Activated T-cell treated with anti-CD3 and anti-CD28 coated beads for 1 hour (primary cell): Measurements from ENCODE around the gene PPP1R37.

Experiments used
- DNase-seq: peaks from one replicate; pipeline ENCODE4 v3.0.0-alpha.2; 2020; ENCODE audit warnings: low read depth

Gene PPP1R37

DNA sequence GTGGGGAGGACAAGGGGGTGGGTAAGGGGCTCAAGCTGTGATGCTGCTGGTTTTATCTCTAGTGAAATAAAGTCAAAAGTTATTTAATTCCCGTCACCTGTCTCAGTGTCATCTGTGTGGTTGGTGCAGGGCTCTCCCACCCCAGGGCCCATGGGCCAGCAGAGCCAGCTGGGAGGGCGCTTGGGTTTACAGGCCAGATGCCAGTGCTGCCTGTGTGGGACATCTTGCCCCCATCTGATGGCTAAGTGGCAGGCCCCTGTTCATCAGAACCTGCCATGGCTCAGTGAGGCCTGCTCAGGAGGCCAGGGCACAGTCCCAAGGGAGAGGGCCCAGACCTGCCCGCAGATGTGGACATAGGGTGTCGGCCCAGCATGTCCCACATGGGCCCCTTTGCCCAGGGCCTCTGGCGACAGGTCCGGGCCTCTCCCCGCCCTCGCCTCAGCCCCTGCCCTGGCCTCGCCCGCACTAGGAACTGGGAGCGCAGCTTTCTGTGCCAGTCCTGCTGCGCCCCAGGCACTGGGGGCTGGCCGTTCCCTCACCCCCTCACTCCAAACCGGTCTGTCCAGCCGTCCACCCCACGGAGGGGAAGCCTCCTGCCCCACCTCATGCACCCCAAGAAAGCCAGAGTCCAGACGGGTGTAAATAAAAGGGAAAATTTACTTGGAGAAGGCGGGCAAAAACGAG is 22.0 kb upstream of the PPP1R37 start:
- DNase-seq, result no peak

DNA sequence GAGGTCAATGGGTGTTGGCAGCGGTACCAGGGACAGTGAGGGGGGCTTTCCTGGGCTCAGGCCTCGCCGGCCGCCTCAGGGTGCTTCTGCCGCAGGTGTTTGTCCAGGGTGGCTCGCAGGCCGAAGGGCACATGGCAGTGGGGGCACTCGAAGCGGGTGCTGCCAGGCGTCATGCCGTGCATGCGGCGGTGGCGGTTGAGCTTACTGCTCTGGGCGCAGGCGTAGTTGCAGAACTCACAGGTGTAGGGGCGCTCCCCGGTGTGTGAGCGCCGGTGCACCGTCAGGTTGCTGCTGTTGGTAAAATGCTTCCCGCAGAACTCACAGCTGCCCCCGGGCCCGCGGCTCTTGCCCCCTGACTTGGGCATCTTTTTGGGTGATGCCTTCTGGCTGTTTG is 21.4 kb upstream of the PPP1R37 start:
- no peak for DNase-seq

DNA sequence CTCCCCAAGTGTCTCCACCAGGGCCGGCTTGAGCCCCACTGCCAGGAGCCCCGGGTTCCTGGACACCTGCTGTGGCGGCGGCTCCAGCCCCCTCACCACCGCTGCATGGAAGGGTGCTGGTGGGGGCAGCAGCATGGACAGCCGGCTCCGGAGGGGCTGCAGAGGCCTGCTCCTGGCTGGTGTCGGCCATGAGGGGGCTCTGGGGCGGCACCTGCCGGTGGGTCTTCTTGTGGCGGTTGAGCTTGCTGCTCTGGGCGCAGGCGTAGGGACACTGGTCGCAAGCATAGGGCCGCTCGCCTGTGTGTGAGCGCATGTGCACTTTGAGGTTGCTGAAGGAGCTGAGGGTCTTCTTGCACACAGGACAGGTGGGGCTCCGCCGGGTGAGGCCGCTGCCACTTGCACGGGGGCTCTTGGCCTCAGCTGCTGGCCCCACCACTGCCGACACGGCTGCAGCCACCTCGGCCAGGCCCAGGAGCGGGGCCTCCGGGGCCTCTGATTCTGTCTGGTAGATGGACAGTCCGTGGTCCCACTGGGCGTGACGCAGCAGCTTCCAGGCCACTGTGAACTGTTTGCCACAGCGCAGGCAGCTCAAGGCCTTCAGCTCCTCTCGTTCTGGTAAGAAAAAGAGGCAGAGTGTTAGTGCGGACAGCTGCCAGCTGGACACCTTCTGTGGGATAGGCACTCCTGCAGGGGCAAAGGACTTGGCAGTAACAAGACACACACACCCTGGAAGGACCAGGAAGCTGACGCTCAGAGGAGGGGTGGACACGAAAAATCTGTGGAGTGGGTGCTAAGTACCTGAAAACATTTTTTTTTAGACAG is 20.8 kb upstream of the PPP1R37 start:
- no peak for DNase-seq

DNA sequence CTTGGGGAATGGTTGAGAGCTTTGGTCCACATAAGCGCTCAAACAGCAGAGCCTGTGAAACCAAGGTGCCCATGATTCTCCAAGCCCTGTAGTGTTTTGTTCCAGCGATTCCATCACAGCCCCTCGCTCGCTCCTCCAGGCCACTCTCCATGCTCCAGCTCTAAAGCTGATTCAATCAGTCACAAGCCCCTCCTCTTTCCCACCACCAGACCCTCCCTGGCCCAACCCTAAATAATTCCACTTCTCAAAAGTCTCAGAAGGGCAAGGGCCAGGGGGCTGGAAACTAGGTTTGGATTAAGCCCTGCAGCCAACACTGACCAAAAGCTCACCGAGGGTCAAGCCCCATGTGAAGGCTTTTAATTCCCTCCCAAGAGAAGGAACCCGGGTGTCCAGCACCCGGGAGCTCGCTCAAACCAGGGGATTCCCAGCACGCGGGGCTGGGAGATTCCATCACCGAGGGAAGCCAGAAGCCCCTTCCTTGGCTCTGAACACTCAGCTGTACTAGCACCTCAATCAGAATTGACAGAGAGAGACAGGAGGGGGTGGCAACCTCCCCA is 18.2 kb upstream of the PPP1R37 start:
- DNase-seq, result no peak

DNA sequence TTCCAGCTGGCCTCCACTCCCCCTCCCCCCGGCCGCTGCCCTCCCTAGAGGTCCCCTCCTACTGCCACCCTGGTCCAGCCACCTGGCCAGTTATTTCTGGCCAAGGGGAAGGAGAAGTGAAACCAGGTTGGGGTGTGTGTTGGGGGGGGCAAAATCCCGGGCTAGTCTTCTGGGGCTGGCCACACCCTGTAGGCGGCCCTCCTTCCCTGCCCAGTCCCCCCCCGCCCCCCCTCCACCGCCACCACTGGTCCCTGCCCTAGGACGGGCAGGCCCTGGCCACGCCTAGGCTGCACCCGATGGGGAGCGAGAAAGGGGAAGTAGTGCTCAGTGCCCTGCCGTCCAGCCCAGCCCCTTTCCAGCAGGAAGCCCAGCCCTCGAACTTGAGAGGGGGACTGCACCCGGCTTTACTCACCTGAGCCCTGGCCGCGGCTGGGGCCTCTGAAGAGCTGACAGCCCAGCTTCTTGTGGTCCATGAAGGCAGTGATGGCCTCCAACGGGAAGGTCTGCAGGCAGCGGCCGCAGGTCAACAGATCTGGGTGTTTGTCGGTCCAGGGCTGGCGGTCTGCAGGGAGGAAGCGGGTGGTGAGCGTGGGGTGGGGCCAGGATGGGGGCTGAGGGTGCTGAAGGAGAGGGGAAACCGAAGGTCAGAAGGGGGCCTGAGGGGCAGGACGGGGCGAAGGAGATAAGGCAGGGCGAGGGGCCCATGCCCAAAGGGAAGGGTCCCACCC is 17.5 kb upstream of the PPP1R37 start:
- no peak for DNase-seq

DNA sequence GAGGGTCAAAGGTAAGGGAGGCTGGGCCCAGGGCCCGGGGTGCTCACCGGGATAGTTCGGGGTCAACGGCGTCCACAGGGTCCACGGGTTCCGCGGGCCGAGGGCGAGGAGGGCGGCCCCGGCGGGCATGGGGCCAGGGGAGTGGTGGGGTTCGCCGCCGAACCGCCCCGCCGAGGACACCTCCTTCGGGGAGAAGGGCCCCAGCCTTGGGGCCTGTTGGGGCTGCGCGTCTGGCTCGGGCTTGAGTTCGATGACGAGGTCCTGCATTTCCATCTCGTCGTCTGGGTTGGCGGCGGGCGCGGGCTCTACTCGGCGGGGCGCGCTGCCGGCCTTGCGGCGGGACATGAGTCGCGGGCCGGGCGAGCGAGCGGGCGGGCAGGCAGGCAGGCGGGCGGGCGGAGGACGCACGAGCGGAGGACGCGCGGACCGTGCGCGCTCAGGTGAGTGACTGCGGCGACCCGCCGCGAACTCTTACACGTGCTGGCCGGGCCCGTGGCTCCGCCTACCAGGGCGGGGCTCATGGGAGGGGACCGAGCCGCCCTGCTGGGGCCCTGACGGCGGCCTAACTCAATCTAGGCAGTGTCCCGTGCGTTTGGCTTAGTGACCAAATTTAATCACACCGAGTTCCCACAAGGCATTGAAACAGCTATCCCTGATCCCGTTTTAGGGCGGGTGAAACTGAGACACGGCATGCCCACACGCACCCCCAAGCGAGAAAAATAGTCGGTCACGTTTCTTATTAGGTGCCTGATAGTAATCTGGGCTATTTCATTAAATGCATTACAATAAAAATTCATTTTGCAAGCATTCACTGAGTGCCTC is 16.7 kb upstream of the PPP1R37 start, which contains the start of gene ZNF296:
ZNF296 (minus strand) TSS at position 450 of the 822 bp plus-strand sequence; CDS start at position 345, 105 bp downstream.
- DNase-seq, result peak; percentile 69

DNA sequence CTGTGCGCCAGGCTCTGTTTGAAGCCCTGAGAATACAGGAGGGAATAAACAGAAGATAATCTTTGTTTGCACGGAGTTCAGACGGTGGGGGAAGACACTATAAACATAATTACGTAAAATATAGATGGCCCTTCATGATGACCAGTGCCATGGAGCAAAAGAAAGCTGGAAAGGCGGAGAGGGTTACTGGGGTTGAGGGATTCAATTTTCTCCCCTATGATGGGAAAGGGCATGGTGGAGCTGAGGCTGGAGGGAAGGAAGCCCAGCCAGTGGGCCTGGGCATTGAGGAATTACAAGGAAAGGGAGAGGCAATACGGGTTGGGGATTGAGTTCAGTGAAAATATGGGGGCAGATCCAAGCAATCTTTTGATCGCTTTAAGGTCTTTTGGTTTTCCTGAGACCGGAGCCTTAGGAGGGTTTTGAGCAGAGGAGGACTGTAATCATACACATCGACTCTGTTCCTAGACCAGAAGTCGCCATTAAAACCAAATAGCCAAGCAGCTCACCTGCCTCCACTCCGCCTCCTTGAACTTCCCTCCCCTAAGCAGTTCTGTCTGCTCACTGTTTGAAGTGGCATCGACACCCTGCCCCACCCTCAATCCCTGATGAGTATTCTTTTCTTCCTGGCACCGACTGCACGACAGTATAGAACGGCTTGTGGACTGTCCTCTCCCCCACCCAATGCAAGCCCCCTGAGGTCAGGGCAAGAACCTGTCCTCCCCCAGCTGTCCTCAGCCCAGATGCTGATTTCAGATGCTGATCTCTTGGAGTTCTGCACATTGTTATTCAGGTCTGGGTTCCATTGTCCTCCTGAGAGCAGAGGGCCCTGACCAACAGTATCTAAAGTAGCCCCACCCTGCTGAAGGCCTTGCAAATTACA is 15.9 kb upstream of the PPP1R37 start:
- no peak for DNase-seq

DNA sequence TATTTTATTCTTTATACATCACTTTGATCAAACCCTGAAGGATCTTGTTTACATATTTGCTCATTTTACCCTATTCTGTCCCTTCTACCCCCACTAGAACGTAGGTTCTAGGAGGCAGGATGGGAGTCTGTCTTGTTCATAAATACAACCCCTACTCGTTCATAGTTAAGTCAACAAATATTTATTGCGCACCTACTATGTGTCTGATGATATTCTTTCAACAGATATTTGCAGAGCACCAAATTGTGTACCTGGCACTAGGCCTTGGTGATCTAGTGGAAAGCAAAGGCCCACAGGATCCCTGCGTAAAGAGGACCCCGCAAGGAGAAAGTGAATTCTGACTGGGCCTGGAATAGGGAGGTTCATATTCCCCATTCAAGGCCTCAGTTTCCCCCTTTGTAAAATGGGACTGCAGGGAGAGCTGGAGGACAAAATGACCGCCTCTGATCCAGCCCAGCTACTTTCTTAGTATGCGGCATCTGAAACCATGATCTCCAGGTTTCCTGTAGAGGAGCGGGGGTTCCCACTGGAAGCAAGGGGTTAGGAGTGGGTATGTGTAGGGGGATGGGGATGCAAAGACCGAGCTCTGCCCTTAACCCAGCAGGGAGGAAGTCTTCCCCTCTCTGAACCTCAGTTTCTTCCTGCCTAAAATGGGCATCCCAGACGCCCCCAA is 14.5 kb upstream of the PPP1R37 start:
- no peak for DNase-seq

DNA sequence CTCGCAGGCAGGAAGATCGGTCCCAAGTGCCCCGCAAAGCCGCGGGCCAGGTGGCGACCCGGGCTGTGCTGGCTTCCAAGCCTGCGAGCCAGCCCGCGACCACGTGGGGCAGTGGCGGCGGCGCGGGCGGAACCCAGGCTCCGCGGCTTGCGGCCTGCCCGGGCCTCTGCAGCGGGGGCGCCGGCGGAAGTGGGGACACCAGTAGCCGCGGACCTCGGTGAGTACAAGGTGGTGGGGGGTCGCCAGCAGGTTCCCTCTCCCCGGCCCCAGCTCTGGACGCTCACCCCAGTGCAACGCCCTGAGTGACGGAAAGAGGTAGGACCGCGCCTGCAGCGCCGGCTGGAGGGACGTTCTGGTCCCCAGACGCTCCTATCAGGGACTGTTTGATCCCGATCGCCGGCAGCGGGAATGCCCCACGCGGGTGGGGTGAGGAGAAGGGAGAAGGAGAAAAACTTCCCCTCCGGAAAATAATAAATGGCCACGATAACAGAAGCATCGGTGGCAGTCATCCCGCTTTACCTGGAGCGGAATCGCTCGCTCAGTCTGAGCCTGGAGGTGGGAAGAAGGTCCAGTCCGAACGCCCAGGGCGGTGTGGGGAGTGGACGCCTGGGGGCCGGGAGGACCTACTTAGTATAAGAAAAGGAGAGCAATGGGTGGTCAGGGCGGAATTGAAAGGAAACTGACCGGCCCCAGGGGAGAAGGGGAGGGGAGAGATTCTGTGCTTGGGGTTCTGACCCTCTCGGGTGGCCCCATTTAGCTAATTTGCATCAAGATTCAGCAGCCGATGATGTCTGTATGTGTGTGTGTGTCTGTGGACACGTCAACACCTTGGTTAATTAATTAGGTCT is 13.7 kb upstream of the PPP1R37 start, which contains the start of gene GEMIN7:
GEMIN7 (plus strand) TSS at position 198 of the 848 bp plus-strand sequence. CDS start 10,855 bp downstream, outside the sequence.
- peak; percentile 71 for DNase-seq

DNA sequence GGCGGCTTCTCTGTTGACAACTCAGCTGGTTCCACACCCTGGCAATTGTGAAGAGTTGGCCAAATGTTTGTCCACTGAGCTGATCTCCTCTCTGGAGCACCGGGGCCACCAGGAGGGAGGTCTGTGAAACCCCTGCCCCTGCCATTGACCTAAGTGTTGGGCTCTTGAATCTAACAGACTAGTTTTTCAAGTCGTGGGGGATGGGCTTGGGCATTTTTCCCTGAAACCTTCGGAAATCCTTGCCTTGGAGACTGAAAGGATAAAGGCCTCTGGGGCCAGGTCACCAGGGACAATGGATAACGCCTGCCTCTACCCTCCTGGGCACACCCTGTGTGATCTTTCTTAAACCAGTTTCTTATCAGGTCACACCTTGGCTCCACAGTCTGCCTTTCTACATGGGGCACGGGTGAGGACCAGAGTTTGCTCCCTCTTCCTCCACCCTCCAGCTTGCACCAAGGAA is 13.0 kb upstream of the PPP1R37 start:
- no peak for DNase-seq

DNA sequence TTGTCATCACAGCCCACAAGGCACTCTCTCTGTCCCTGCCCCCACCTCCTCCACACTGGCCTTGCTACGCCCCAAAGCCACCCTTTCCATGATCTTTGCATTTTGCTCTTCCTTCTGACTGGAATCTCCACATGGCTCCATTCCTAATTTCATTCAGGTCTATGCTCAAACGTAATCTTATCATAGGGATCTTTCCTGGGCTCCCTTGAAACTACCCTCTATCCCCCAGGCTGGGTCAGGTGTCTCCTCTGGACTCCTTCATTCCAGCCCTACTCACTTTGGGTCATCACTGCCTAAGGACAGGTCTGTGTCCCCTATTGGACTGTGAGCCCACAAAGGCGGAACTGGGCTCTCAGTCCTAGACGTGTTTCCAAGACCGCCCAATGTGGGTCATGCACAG is 10.8 kb upstream of the PPP1R37 start:
- DNase-seq, result no peak

DNA sequence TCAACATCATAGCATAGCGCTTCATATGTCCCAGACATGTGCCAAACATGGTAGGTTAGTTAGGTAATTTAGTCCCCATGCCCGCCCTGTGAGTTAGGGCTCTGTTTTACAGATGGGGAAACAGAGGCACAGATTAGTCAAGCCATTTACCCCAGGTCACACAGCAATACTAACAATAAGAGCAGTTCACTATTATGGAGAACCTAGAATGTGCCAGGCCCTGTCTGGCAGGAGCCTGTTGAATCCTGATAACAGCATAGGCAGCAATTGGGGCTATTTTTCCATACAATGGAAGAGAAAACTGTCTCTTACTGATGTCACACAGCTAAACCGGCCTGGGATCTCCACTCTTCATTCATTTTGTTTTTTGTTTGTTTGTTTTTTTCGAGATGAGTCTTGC is 6.5 kb upstream of the PPP1R37 start:
- DNase-seq, result no peak

DNA sequence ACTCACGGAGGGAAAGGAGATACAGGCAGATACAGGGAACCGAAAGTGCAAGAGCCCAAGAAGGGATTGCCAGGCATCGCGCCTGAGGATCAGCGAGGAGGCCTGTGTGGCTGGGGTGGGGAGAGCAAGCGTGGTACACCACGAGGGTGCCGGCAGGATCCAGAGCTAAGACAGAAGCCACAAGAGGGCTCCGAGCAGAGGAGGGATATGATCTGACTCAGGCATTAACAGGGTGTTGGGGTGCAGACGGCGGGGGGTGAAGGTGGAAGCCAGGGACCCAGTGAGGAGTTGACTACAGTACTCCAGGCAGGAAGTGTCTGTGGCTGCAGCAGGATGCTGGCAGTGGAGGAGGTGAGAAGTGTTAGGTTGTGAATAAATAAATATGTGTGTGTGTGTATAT is 5.4 kb upstream of the PPP1R37 start:
- no peak for DNase-seq

DNA sequence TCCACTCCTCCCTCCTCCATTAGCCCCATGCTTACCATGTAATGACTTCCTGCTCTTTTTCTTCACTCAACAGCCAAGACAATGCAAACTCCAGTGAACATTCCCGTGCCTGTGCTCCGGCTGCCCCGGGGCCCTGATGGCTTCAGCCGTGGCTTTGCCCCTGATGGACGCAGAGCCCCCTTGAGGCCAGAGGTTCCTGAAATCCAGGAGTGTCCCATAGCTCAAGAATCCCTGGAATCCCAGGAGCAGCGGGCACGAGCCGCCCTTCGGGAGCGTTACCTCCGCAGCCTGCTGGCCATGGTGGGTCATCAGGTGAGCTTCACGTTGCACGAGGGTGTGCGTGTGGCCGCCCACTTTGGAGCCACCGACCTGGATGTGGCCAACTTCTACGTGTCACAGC is 2.9 kb upstream of the PPP1R37 start:
- no peak for DNase-seq

DNA sequence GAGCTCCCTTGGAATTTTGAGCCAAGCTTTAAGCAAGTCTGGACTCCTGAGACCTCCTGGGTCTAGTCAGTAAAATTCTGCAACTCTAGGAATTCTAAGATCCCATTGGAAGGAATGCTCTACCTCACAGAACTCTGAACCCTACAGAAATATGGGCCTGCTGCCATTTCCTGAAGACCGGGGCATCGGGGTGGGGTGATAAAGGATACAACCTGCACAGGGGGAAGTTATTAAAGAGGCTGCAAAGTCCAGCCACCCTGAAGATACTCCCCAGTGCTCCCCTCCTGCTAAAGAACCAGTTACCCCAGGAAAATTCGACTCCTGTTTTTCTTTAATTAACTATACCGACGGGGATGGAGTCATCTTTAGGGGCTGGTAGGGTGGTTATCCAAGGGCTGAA is 2.4 kb upstream of the PPP1R37 start:
- no peak for DNase-seq

DNA sequence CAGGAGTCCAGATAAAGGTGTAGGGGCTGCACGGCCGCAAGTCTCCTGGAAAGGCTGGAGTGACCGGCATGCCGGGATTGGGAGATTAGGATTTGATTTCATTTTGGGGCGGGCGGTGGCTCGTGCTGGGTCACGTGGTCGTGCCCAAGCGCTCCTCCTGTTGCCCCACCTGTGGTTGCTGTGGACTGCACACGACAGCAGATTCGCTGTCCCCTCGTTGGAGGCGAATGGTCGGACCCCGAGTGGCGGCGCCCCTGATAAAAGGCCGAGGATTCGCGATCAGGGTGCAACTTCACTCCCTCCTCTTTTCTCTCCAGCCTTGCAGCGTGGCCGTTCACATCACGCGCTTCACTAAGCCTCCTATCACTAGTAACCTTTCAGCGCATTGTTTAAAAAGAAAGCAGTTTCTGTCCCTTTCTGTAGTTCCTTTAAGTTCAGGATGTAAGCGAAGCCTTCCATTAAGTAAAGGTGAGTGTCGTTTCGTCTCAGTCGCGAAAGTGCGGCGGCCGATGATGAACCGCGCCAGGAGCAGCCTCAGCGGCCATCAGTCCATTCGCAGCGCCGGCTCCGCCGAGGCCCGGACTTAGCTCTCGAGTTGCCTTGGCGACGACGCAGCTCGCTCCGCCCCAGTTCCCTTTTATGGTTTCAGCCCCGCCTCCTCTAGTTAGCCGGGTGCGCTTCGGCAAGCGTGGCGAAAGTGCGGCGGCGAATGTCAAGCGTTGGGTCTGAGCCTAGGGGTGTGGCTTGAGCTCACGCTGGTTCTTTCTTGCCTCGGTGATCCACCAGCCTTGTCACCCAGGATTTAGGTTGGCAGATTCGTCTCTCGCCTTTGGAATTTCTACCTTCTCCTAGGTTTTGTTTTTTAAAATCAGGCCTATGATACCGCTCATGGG is 1.7 kb upstream of the PPP1R37 start:
- peak; percentile 97 for DNase-seq

DNA sequence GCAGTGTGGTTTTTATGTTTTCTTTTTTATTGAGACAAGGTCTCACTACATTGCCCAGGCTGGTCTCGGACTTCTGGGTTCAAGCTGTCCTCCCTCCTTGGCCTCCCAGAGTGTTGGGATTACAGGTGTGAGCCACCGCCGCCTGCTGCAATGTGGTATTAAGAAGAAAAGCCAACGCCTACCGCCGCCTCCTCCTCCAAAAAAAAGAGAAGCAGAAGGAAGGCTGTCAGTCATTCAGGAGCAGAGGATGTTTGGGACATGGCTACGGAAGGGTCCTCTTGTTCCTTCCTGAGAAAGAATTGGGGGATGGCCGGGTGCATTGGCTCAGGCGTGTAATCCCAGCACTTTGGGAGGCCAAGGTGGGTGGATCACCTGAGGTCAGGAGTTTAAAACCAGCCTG is 1.2 kb downstream of the PPP1R37 start:
- DNase-seq, result no peak

DNA sequence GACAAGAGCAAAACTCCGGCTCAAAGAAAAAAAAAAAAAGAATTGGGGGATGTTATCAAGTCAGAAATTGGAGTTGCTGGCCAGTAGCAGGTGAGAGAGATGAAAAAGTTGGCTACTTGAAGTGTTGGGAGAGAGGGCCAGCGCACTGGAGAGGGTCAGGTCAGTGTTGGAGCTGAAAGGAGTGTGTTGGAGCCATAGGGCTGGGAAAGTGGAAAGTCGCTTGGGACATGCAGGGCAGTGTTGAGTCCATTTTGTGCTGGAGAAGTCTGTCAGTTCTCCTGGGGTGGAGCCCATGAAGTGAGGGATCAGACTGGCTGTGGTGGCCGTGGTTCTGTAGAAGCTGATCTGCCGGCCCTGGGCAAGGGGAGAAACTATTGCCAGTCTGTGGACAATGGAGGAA is 1.7 kb downstream of the PPP1R37 start:
- no peak for DNase-seq
